ENCODE data around the gene ZNF101. TPM values are rescaled to one million over a fixed set of nuclear protein-coding genes. Genes with fewer than 3 reads are reported as not detected.

ZNF101 gene
- total RNA-seq, 1 experiment from 2014 or later: 12.8 TPM

DNA sequence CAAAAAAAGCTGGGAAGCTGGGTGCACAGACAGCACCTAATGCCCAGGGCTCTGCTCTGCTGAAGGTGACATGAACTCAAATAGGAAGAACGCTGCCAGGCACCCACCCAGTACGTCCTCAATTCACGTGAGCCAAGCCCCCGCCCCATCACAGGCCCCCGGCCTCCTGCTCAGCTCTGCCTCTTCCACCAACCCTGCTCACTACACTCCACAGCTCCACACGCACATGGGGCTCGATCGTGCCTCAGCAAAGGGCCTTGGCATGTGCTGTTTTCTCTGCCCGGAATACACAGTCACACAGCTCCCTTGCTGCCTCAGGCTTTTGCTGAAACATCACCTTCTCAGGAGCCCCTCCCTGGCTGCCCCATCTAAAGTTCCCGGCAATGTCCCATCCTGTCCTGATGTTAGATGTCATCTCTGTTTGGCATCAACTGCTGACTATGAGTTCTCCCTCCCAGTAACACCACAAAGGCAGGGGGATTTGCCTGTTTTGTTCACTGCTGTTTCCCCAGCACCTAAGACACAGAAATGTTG, 7.4 kb upstream of the ZNF101 start:
- RAD21 ChIA-PET (ENCODE audit: low non-redundant PET in 1 of 2, low total read pairs in 2 of 2, uncharacterized antibody in 2 of 2, unreplicated experiment in 2 of 2): no interaction called here

DNA sequence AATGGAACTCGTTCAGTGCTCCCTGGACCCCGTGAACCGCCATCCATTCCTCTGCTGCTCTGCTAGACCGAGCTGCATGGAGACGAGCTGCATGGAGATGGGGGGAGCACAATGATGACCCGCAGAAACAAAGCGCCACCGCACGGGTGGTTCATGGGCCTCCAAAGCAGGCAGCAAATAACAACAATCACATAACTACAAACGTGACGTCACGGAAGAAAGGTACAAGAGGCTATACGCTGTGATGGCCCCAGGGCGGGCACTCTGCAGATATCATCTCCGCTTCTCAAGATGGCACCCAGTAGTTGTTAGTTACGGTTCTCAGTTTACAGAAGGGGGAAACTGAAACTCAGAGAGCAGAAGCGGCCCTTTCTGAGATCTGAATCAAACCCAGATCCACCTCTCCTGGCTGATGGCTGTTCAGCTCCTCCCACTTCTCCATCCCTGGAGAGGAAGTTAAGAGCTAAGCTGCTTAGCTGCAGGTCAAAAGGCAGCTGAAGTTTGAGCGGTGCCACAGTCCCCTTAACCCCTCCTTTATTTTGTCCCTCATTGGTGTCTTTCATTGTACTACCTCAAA, 6.9 kb upstream of the ZNF101 start:
- BruUV-seq (replicated peaks): no TSS peak
- TF ChIP-seq, protein P1, sequence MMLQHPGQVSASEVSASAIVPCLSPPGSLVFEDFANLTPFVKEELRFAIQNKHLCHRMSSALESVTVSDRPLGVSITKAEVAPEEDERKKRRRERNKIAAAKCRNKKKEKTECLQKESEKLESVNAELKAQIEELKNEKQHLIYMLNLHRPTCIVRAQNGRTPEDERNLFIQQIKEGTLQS (IDR thresholded peaks at IDR 0.05): no peak
- no peak for TF ChIP-seq CEBPB (IDR thresholded peaks at IDR 0.05; ENCODE audit: low read depth)
- TF ChIP-seq, protein P2, sequence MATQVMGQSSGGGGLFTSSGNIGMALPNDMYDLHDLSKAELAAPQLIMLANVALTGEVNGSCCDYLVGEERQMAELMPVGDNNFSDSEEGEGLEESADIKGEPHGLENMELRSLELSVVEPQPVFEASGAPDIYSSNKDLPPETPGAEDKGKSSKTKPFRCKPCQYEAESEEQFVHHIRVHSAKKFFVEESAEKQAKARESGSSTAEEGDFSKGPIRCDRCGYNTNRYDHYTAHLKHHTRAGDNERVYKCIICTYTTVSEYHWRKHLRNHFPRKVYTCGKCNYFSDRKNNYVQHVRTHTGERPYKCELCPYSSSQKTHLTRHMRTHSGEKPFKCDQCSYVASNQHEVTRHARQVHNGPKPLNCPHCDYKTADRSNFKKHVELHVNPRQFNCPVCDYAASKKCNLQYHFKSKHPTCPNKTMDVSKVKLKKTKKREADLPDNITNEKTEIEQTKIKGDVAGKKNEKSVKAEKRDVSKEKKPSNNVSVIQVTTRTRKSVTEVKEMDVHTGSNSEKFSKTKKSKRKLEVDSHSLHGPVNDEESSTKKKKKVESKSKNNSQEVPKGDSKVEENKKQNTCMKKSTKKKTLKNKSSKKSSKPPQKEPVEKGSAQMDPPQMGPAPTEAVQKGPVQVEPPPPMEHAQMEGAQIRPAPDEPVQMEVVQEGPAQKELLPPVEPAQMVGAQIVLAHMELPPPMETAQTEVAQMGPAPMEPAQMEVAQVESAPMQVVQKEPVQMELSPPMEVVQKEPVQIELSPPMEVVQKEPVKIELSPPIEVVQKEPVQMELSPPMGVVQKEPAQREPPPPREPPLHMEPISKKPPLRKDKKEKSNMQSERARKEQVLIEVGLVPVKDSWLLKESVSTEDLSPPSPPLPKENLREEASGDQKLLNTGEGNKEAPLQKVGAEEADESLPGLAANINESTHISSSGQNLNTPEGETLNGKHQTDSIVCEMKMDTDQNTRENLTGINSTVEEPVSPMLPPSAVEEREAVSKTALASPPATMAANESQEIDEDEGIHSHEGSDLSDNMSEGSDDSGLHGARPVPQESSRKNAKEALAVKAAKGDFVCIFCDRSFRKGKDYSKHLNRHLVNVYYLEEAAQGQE (IDR thresholded peaks at IDR 0.05; ENCODE audit: low read depth): no peak
- TF ChIP-seq, protein P3, sequence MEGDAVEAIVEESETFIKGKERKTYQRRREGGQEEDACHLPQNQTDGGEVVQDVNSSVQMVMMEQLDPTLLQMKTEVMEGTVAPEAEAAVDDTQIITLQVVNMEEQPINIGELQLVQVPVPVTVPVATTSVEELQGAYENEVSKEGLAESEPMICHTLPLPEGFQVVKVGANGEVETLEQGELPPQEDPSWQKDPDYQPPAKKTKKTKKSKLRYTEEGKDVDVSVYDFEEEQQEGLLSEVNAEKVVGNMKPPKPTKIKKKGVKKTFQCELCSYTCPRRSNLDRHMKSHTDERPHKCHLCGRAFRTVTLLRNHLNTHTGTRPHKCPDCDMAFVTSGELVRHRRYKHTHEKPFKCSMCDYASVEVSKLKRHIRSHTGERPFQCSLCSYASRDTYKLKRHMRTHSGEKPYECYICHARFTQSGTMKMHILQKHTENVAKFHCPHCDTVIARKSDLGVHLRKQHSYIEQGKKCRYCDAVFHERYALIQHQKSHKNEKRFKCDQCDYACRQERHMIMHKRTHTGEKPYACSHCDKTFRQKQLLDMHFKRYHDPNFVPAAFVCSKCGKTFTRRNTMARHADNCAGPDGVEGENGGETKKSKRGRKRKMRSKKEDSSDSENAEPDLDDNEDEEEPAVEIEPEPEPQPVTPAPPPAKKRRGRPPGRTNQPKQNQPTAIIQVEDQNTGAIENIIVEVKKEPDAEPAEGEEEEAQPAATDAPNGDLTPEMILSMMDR (IDR thresholded peaks at IDR 0.05 in 2 of 3, conservative IDR thresholded peaks at IDR 0.05 in 1 of 3; ENCODE audit: borderline replicate concordance in 1 of 3, insufficient read depth in 1 of 3, low read depth in 2 of 3, low read length in 2 of 3): no peak
- no peak for TF ChIP-seq YY1 (IDR thresholded peaks at IDR 0.05; ENCODE audit: extremely low read depth, insufficient replicate concordance, low read depth, low read length)
- no peak for TF ChIP-seq TCF7L2 (IDR thresholded peaks at IDR 0.05; ENCODE audit: borderline replicate concordance, extremely low read depth, insufficient read depth, insufficient read length)
- TF ChIP-seq, protein P4, sequence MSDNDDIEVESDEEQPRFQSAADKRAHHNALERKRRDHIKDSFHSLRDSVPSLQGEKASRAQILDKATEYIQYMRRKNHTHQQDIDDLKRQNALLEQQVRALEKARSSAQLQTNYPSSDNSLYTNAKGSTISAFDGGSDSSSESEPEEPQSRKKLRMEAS (IDR thresholded peaks at IDR 0.05): no peak
- no peak for TF ChIP-seq RAD21 (IDR thresholded peaks at IDR 0.05; ENCODE audit: low read depth)
- no peak for TF ChIP-seq CBX3 (IDR thresholded peaks at IDR 0.05; ENCODE audit: low read depth)
- TF ChIP-seq POLR2AphosphoS5 (IDR thresholded peaks at IDR 0.05; ENCODE audit: low read depth, low read length): no peak
- TF ChIP-seq SRF (IDR thresholded peaks at IDR 0.05; ENCODE audit: low read depth): no peak
- RAD21 ChIA-PET (ENCODE audit: low non-redundant PET in 1 of 2, low total read pairs in 2 of 2, uncharacterized antibody in 2 of 2, unreplicated experiment in 2 of 2): no interaction called here
- H3K9ac ChIP-seq (ENCODE audit: low read length): peak overlapping the region; percentile 95
- no peaks in the 10 kb centered on the region for H3K9me3 ChIP-seq (ENCODE audit: control insufficient read depth in 1 of 2, insufficient read depth in 1 of 2, low read depth in 1 of 2, low read length in 2 of 2)
- H3K4me3 ChIP-seq (replicated peaks in 1 of 2; ENCODE audit: low read depth in 1 of 2, low read length in 2 of 2): peak overlapping the region; percentile 70 to 96
- no peaks in the 10 kb centered on the region for H3K9me2 ChIP-seq (ENCODE audit: insufficient read depth)
- CTCF ChIA-PET: no interaction called here
- H4K20me1 ChIP-seq (ENCODE audit: insufficient read depth): no peaks in the 10 kb centered on the region
- H3K4me1 ChIP-seq (ENCODE audit: control insufficient read depth in 1 of 2, insufficient read depth in 2 of 2, low read length in 2 of 2): peaks cover 8 to 33% of the 10 kb centered on the region in 2 experiments; a peak in 3 of 4 replicates
- H2AFZ ChIP-seq (ENCODE audit: low read depth, low read length, poor library complexity, severe bottlenecking): no peak overlapping the region
- peaks cover 41% of the 10 kb centered on the region for H3K79me2 ChIP-seq (ENCODE audit: insufficient read depth, low read length)
- no peak overlapping the region for H3K27ac ChIP-seq (ENCODE audit: low read depth, low read length)
- no peak for ATAC-seq
- no peak for DNase-seq (ENCODE audit: low read depth, low spot score)
- intact Hi-C loops (cut with micrococcal nuclease): no loop called here
- H3K36me3 ChIP-seq (ENCODE audit: control insufficient read depth in 1 of 2, insufficient read depth in 2 of 2, low read length in 2 of 2): peaks cover 22 to 34% of the 10 kb centered on the region in 2 experiments
- peak overlapping the region; percentile 91 for H3K4me2 ChIP-seq (ENCODE audit: low read length)
- no peaks in the 10 kb centered on the region for H3K27me3 ChIP-seq (ENCODE audit: insufficient read depth, low read length)
- POLR2A ChIA-PET: no interaction called here

More for the DNA sequence above, 7.4 kb upstream of the ZNF101 start:
- no TSS peak for BruUV-seq (replicated peaks)
- Histone ChIP-seq H3K36me3 (ENCODE audit: control insufficient read depth in 1 of 2, insufficient read depth in 2 of 2, low read length in 2 of 2) (peaks cover 26 to 39% of the 10 kb centered on the region in 2 experiments), H3K79me2 (ENCODE audit: insufficient read depth, low read length) (peaks cover 41% of the 10 kb centered on the region), H3K4me3 (replicated peaks in 1 of 2; ENCODE audit: low read depth in 1 of 2, low read length in 2 of 2) (no peak overlapping the region), H4K20me1 (ENCODE audit: insufficient read depth) (no peaks in the 10 kb centered on the region), H2AFZ (ENCODE audit: low read depth, low read length, poor library complexity, severe bottlenecking) (no peak overlapping the region), H3K9me2 (ENCODE audit: insufficient read depth) (no peaks in the 10 kb centered on the region), H3K4me1 (ENCODE audit: control insufficient read depth in 1 of 2, insufficient read depth in 2 of 2, low read length in 2 of 2) (peaks cover 8 to 33% of the 10 kb centered on the region in 2 experiments; a peak in 3 of 4 replicates), H3K27me3 (ENCODE audit: insufficient read depth, low read length) (no peaks in the 10 kb centered on the region), H3K9me3 (ENCODE audit: control insufficient read depth in 1 of 2, insufficient read depth in 1 of 2, low read depth in 1 of 2, low read length in 2 of 2) (no peaks in the 10 kb centered on the region), H3K9ac (ENCODE audit: low read length) (no peak overlapping the region), H3K4me2 (ENCODE audit: low read length) (peak overlapping the region; percentile 91), H3K27ac (ENCODE audit: low read depth, low read length) (no peak overlapping the region)
- TF ChIP-seq, protein P1 (IDR thresholded peaks at IDR 0.05): no peak
- no peak for TF ChIP-seq CBX3 (IDR thresholded peaks at IDR 0.05; ENCODE audit: low read depth)
- ChIA-PET CTCF (no interaction called here), POLR2A (no interaction called here)
- intact Hi-C loops (cut with micrococcal nuclease): no loop called here
- DNase-seq (ENCODE audit: low read depth, low spot score): no peak
- no peak for ATAC-seq
